ENCODE measurements around the gene TAS2R1.

TAS2R1 gene

DNA sequence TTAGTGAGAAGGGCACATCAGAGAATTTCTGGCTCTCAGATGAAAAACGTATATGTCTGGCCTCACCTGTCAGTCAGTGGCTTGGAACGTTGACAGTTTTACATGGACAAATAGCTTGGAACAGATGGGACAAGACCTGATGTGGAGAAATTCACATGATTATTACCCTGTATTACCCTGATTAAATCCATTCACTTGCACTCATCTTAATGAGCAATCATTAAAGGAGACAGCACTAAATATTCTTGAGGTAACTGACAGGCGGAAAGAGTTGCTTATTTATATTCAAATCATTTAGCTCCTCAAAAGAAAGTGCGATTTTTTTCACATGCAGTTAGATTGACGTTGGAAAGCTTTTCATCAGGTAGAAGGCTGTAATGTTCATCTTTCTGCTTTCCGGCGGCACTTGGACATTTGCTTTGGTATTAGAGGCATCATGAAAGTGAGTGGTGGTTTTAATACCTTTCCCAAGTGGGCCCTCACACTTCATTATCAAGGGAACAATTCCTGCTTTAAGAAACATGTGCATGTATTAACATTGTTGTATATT lies 11.7 kb upstream of the TAS2R1 start:
- Histone ChIP-seq H3K9me3 (ENCODE audit: control insufficient read depth, insufficient read depth, low read length) (0 out of 2 replicates have a peak, but pooled peaks cover 4% of the 10 kb centered on the region), H3K36me3 (ENCODE audit: insufficient read depth, low read length) (no peaks in the 10 kb centered on the region), H3K9ac (ENCODE audit: low read depth, low read length) (no peak overlapping the region), H3K4me1 (ENCODE audit: insufficient read depth, low read length) (no peaks in the 10 kb centered on the region)

- Histone ChIP-seq H3K36me3 (ENCODE audit: insufficient read depth, low read length) (no peaks in the 10 kb centered on the region), H3K9ac (ENCODE audit: low read depth, low read length) (no peak overlapping the region), H3K9me3 (ENCODE audit: control insufficient read depth, insufficient read depth, low read length) (0 out of 2 replicates have a peak, but pooled peaks cover 4% of the 10 kb centered on the region), H3K4me1 (ENCODE audit: insufficient read depth, low read length) (no peaks in the 10 kb centered on the region)
These were observed 2.3 kb upstream of the TAS2R1 start for GRCh38 chr5:9632495-9632894.

DNA sequence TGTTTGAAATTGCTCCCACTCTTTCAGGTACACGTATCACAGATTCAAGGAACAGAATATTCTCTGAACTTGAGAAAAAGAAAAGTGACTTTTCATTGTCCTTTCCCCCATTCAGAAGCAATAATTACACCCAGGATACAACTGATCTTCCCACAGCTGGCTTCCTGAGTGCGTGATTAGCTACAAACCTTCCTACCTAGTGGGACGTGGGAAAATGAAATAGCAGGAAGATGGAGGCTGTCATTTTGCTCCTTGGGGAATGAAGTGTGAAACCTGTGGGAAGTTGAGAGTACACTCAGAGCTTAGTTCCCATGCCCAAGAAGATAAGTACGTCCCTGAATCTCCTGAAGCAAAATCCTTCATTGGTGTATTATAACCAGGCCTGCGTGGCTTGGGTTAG lies 2.6 kb downstream of the TAS2R1 start:
- no peaks in the 10 kb centered on the region for H3K9me3 ChIP-seq (ENCODE audit: control insufficient read depth, insufficient read depth, low read length)
- no peak overlapping the region for H3K9ac ChIP-seq (ENCODE audit: low read depth, low read length)
- no peaks in the 10 kb centered on the region for H3K36me3 ChIP-seq (ENCODE audit: insufficient read depth, low read length)

DNA sequence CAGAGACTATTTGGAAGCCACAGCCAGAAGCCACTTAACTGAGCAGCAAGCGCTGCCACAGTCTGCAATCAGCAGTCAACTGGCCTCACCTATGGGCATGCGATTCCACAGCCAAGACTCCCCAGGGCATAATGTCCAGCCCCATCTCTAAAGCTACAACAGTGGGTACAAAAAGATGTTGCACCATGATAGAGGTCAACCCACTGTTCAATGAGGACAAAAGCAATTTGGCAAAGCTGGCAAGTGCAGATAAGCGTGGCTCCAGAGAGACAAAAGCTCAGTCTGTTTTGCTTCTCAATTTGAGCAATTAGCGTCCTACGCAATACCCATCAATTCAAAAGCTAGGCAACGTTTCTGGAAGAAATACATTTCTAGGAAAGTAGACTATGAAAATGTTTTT lies 3.2 kb downstream of the TAS2R1 start:
- Histone ChIP-seq H3K4me1 (ENCODE audit: insufficient read depth, low read length) (no peaks in the 10 kb centered on the region), H3K9me3 (ENCODE audit: control insufficient read depth, insufficient read depth, low read length) (no peaks in the 10 kb centered on the region), H3K36me3 (ENCODE audit: insufficient read depth, low read length) (no peaks in the 10 kb centered on the region), H3K9ac (ENCODE audit: low read depth, low read length) (no peak overlapping the region)

More for the DNA sequence above, 2.6 kb downstream of the TAS2R1 start:
- H3K4me1 ChIP-seq (ENCODE audit: insufficient read depth, low read length): no peaks in the 10 kb centered on the region

DNA sequence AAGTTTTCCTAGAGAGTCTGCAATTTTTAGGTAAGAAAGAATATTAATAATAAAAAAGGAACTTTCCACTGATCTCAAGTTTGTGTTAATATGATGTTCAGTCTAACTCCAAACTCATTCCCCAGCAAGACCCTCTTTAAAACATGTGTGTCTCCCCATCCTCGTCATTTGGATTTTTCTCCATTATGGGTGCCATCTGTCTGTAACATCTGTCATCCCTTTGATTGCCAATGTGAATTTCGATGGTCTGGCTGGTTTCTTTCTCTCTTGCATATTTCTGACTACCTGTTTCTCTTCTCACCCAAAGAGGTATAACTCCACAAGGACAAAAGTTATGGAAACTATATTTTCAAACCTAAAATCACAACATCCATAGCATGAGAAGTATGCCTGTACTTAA lies 4.4 kb downstream of the TAS2R1 start:
- no peak overlapping the region for H3K9ac ChIP-seq (ENCODE audit: low read depth, low read length)
- no peaks in the 10 kb centered on the region for H3K36me3 ChIP-seq (ENCODE audit: insufficient read depth, low read length)
- H3K9me3 ChIP-seq (ENCODE audit: control insufficient read depth, insufficient read depth, low read length): no peaks in the 10 kb centered on the region
- no peaks in the 10 kb centered on the region for H3K4me1 ChIP-seq (ENCODE audit: insufficient read depth, low read length)

DNA sequence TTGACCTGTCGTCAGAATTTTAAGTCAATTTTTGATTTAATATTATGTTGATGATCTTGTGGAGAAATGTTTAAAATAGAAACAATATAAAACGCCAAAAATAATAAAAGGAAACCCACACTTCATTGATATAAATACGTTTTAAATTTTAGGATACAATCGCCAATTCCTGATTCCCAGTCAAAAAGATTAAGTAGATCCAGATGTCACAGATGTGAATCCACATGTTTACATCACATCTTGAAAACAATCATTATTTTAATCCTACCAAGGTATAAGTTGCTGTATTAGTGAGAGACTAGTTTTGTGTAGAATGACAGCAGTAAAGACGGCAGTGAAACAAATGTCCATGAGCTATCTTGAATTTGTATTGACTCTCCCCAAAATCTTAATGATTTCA lies 4.9 kb downstream of the TAS2R1 start:
- no peaks in the 10 kb centered on the region for H3K4me1 ChIP-seq (ENCODE audit: insufficient read depth, low read length)
- H3K9me3 ChIP-seq (ENCODE audit: control insufficient read depth, insufficient read depth, low read length): no peaks in the 10 kb centered on the region
- H3K9ac ChIP-seq (ENCODE audit: low read depth, low read length): no peak overlapping the region
- H3K36me3 ChIP-seq (ENCODE audit: insufficient read depth, low read length): no peaks in the 10 kb centered on the region

DNA sequence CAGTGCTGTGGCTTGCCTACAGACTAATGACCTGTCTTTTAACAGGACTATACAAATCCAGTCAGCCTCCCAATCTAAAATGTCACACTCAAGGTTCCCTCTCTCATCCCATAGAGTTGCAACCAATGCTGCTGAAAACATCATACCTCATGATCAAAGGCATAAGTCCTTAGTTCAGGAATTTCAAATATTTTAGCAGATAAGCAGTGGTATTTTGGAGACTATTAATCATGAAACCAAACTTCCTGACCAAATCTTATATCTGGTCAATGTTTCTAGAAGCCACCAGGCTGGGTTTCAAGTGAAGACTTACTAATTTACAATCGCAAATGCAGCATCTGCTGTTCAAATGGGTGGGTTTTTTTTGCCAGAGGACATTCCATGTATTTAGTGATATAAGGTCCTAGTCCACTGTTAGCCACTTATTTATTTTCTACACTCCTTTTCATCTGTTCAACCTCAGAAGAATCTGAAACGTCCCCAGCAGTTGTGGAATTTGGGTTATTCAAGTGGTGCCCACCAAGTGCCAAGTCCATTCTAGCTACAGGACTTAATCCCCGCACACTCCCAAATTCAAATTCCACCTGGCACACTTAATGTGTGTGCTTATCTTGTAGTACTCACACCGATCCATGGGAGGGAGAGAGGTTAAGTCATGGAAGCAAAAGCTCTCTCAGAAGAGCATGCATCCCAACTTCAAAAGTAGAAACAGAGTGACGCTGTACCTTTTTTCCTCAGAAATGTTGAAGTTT lies 5.8 kb downstream of the TAS2R1 start:
- H3K4me1 ChIP-seq (ENCODE audit: insufficient read depth, low read length): no peaks in the 10 kb centered on the region

GRCh38 chr5:9623661-9624060 lies 6.5 kb downstream of the TAS2R1 start:
- no peaks in the 10 kb centered on the region for H3K36me3 ChIP-seq (ENCODE audit: insufficient read depth, low read length)
- H3K4me1 ChIP-seq (ENCODE audit: insufficient read depth, low read length): no peaks in the 10 kb centered on the region
- H3K9me3 ChIP-seq (ENCODE audit: control insufficient read depth, insufficient read depth, low read length): no peaks in the 10 kb centered on the region
- no peak overlapping the region for H3K9ac ChIP-seq (ENCODE audit: low read depth, low read length)

More for the DNA sequence above, 5.8 kb downstream of the TAS2R1 start:
- Histone ChIP-seq H3K9me3 (ENCODE audit: control insufficient read depth, insufficient read depth, low read length) (no peaks in the 10 kb centered on the region), H3K9ac (ENCODE audit: low read depth, low read length) (no peak overlapping the region), H3K36me3 (ENCODE audit: insufficient read depth, low read length) (no peaks in the 10 kb centered on the region)

DNA sequence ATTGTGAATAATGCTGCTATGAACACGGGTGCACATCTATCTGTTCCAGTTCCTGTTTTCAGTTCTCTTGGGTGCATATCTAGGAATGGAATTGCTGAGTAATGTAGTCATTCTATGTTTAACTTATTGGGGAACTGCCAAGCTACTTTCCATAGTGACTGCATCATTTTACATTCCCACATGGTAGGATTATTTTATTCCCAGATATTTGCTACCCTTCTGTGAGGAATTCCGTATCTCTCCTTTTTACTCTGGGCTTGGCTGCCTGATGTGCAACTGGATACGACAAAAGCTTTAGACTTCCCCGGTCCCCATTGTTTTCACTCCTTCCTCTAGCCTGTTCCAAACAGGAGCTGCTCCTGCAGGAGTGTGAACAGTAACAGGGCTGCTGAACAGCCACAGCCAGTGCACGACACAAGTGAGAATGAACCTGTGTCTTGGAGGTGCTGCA lies 7.2 kb downstream of the TAS2R1 start:
- Histone ChIP-seq H3K4me1 (ENCODE audit: insufficient read depth, low read length) (no peaks in the 10 kb centered on the region), H3K36me3 (ENCODE audit: insufficient read depth, low read length) (no peaks in the 10 kb centered on the region), H3K9me3 (ENCODE audit: control insufficient read depth, insufficient read depth, low read length) (no peaks in the 10 kb centered on the region), H3K9ac (ENCODE audit: low read depth, low read length) (no peak overlapping the region)

DNA sequence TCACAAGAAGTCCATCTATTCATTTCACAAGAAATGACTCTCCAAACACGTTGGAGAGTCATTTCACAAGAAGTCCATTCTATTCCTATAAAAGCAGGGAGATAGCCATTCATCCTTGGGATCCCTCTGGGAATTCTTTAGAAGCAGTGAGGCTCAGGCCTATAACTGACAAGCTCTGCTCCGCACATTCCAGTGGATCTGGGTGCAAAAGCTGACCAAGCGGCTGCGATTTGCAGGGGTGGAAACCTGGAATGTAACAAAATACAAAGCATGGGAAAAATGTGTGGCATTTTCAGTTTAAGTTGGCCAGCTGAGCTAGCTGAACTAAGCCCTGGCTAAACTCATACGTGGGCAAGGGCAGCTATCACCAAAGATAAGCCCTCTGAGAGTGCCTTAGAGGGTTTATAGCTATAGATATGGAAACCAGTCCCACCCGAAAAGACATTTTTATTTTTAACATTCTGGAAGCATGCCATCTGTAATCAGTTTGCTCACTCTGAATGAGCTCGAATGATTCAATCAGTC lies 8.7 kb downstream of the TAS2R1 start:
- H3K4me1 ChIP-seq (ENCODE audit: insufficient read depth, low read length): no peaks in the 10 kb centered on the region
- no peak overlapping the region for H3K9ac ChIP-seq (ENCODE audit: low read depth, low read length)
- H3K36me3 ChIP-seq (ENCODE audit: insufficient read depth, low read length): no peaks in the 10 kb centered on the region
- no peaks in the 10 kb centered on the region for H3K9me3 ChIP-seq (ENCODE audit: control insufficient read depth, insufficient read depth, low read length)

DNA sequence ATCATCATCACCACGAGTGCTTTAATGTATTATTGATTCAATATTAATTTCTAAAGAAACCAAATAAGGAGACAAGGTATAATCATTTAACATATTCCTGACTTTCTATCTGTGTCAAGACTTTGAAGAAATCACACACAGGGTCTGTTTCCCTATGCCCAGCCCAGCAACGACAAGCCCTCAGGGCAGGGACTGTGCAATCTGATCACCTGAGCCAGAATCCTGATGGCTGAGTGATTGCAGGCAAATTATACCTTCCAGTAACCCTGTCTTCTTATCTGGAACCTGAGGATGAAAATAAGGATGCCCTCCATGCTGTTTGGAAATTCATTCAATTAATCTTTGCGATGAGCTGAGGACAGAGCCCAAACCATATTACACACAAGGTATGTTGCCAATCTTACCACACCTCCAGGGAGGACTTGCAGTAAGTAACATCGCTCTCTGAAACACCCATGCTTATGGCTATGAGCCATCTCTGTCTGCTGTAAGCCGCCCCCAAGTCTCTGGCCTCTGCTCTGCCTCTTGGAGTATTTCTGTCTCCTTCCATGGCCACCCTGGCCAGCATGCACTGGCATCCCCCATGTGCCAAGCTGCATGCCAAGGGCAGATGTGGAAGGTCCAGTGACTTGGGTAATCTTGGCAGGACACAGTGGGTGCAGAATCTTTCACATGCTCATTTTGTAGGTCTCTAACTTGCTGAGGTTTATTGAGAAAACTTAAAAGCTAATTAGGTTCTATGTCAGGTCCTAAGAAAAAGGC lies 10.6 kb downstream of the TAS2R1 start:
- Histone ChIP-seq H3K4me1 (ENCODE audit: insufficient read depth, low read length) (no peaks in the 10 kb centered on the region), H3K9me3 (ENCODE audit: control insufficient read depth, insufficient read depth, low read length) (no peaks in the 10 kb centered on the region), H3K36me3 (ENCODE audit: insufficient read depth, low read length) (no peaks in the 10 kb centered on the region), H3K9ac (ENCODE audit: low read depth, low read length) (no peak overlapping the region)

- H3K9me3 ChIP-seq (ENCODE audit: control insufficient read depth, insufficient read depth, low read length): no peaks in the 10 kb centered on the region
- H3K4me1 ChIP-seq (ENCODE audit: insufficient read depth, low read length): no peaks in the 10 kb centered on the region
- no peak overlapping the region for H3K9ac ChIP-seq (ENCODE audit: low read depth, low read length)
- no peaks in the 10 kb centered on the region for H3K36me3 ChIP-seq (ENCODE audit: insufficient read depth, low read length)
These were observed 12.2 kb downstream of the TAS2R1 start for GRCh38 chr5:9617739-9618504.

GRCh38 chr5:9617221-9617620 lies 12.9 kb downstream of the TAS2R1 start:
- H3K4me1 ChIP-seq (ENCODE audit: insufficient read depth, low read length): no peaks in the 10 kb centered on the region
- H3K9ac ChIP-seq (ENCODE audit: low read depth, low read length): no peak overlapping the region

DNA sequence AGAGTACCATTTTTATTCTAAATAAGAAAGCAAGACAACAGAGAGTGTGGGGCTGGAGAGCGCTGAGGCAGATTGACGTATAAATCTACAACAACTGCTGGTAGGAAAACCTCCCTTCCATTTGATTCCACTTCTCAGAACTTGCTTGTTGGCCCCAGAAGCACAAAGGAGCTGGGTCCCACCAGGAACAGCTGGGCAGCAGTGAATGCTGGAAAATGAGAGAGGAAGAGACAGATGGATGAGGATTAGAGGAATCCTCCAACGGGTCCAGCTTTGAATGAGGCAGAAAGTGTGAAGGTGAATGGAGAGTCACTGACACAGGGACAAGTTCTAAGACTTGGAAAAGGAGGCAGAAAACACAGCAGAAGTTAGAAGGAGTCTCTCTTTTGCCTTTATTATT lies 14.8 kb downstream of the TAS2R1 start:
- Histone ChIP-seq H3K9ac (ENCODE audit: low read depth, low read length) (no peak overlapping the region), H3K36me3 (ENCODE audit: insufficient read depth, low read length) (no peaks in the 10 kb centered on the region), H3K9me3 (ENCODE audit: control insufficient read depth, insufficient read depth, low read length) (no peaks in the 10 kb centered on the region), H3K4me1 (ENCODE audit: insufficient read depth, low read length) (no peaks in the 10 kb centered on the region)

More at GRCh38 chr5:9617221-9617620, 12.9 kb downstream of the TAS2R1 start:
- no peaks in the 10 kb centered on the region for H3K36me3 ChIP-seq (ENCODE audit: insufficient read depth, low read length)
- H3K9me3 ChIP-seq (ENCODE audit: control insufficient read depth, insufficient read depth, low read length): no peaks in the 10 kb centered on the region

All from ES-I3 (cell line).